NOMO-1 treated with DMSO at 0.1 percent for 48 hours (cell line): ENCODE data around the gene DAPK1.
"Not testable (repeated sequence)": the region's sequence is repeated elsewhere in the genome, so short reads cannot be mapped to it uniquely, and the experiment has no call there.

ENCODE experiments used
- DNase-seq: peaks from one replicate; lab custom pipeline; 2025; ENCODE audit not compliant: unreplicated experiment; lab: John Stamatoyannopoulos, UW

DAPK1 gene

DNA sequence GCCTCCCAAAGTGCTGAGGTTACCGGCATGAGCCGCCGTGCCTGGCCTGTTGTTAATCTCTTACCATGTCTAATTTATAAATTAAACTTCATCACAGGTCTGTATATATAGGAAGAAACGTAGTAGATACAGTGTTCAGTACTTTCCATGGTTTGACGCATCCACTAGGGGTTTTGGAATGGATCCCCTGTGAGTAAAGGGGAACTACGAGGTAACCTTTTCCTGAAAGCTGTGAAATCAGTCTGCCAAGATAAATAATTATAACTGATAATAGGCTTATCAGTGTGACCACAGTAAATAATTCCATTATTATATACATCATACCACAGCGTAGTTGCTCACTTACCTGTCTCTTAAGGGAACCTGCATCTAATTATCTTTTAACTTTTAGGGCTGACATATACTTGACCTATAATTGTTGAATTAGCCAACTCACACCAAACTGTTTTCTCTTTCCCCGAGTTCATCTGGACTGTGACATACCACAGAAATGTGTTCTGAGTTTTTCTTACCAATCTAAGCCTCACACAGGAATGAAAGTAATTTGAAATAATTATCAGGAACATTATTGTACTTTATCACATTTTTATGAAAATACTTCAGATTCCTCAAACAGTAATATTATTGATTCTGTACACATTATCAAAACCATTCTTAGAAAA, 42.9 kb downstream of the DAPK1 start:
- DNase-seq, result no peak

DNA sequence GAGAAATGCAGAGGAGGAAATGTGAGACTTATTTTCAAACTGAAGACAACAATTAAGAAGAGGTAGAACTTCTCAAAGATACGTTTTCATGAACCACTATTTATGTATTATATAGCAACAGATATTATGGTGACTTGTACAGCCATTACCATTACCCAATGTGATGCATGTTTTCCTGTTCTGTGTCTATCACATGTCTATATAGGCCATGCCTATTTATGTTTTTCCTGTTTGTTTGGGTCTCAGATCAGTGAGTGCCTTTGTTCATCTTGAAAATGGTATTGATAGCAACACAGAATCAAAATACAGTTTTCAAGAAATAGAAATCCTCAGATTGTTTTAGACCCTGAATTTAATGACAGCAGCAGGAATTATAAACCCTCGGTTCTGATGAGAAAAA, 44.0 kb downstream of the DAPK1 start:
- no peak for DNase-seq

DNA sequence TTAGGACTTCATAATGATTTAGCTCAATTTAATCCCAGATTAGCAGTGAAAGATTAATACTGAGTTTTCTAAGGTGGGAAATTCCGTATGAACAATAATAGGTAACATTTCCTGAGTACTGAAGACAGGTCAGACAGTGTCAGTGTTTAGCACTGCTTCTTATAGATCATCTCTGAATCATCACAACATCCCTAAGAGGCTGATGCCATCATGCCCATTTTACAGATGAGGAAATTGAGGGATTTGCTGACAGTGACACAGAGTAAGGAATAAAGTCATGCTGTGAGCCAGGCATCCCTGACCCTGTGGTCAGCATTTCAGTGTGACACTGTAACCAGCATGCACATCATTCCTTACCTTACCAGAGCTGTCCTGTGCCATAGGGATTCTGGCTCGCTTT, 44.5 kb downstream of the DAPK1 start:
- DNase-seq, result no peak

DNA sequence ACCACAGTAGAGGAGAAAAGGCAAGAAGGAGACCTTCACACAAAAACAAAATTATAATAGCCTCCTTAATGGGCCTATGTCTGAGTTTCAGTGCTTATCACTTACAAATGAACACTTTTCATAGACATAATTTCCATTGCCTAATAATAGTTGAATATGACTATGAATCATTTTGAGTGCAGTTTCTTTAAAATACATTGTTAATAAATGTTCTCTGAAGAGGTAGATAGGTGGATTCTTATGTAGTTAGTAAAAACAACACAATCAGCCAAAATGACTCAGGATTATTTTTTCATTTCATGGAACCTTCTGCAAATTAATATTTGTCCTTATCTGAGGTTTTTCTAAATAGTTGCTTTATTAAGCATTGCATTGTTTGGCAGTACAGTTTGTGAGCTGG, 45.6 kb downstream of the DAPK1 start:
- no peak for DNase-seq

DNA sequence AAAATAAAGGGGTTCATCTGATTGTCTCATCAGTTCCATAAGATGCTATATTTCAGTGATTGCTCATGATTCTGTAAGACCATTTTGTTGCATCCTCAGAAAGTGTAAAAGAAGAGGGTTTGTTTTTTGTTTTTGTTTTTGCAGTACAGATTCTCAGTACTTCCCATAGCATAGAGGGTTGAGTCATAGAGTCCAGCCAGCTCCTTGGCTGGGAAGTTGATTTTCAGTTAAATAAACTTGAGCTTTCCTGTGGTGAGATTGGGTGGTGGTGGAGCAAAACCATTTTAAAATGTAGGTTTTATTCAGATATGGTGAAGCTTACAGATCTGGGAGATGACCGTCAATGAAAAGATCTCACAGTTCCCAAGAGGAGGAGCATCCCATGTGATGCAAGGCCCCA, 48.2 kb downstream of the DAPK1 start:
- DNase-seq, result no peak

DNA sequence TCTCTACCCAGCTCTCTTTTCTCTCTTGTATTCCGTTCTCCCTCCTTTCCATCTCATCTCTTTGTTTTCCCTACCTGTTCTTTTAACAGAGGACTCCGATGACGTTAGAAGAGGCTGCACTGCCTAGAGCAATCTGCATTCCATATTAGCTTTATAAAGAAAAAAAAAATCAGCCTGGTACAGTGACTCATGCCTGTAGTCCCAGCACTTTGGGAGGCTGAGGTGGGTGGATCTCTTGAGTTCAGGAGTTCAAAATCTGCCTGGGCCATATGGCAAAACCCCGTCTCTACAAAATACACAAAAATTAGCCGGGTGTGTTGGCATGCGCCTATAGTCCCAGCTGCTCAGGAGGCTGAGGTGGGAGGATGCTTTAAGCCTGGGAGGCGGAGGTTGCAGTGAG, 49.0 kb downstream of the DAPK1 start:
- no peak for DNase-seq

DNA sequence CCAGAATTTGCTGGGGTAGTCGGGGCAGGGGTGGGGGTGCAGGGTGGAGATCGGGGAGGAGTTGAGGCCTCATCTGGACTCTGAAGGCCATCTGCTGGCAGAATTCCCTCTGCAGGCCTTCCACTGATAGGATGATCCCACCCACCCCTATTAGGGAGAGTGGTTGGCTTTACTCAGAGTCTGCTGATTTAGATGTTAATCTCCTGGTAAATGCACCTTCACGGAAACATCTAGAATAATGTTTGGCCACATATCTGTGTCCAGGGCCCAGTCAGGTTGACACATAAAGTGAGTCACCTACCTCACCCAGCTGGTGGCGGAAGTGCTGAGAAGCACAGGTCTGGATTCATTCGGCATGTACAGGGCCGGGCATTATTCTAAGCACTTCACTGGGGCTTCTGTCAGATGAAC, 50.0 kb downstream of the DAPK1 start:
- no peak for DNase-seq

DNA sequence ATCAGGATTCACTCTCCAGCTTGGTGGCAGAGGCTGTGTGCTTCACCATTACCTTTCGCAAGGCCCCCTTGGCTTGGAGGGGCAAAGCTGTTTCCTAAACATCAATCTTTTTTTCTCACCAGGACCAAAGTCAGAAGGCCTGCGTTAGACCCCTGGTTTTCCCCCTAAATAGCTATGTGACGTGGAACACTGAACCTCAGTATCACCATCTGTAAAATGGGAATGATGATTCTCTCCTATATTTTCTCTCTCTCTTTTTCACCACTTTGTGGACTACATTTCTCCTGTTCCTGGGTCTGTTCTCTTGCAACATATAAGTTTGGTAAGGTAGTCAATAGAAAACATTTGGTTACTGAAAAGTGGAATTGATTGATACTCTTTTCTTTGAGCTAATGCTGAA, 50.5 kb downstream of the DAPK1 start:
- DNase-seq, result no peak

DNA sequence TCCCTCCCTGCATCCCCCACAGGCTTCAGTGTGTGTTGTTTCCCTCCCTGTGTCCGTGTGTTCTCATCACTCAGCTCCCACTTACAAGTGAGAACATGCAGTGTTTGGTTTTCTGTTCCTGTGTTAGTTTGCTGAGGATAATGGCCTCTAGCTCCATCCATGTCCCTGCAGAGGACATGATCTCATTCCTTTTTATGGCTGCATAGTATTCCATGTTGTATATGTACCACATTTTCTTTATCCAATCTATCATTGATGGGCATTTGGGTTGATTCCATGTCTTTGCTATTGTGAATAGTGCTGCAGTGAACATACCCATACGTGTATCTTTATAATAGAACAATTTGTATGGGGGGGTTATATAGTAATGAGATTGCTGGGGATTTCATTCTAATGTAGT, 51.4 kb downstream of the DAPK1 start:
- not testable (repeated sequence) for DNase-seq

DNA sequence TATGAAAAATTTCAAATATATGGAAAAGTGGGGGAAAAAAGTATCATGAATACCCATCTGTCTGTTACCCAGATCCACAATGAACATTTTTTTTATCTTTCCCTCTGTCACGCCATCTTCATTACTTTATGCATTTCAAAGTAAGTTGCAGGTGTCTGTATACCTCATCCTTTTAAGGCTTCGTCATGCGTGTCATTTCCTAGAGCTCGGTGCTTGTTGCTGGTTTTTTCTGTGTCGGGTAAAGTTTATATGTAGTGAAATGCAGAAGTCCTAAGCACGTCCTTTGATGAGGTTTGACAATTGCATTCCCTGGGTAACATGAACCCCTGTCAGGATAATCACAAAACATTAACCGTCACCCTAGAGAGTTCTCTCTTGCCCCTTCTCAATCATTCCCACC, 52.1 kb downstream of the DAPK1 start:
- DNase-seq, result no peak

DNA sequence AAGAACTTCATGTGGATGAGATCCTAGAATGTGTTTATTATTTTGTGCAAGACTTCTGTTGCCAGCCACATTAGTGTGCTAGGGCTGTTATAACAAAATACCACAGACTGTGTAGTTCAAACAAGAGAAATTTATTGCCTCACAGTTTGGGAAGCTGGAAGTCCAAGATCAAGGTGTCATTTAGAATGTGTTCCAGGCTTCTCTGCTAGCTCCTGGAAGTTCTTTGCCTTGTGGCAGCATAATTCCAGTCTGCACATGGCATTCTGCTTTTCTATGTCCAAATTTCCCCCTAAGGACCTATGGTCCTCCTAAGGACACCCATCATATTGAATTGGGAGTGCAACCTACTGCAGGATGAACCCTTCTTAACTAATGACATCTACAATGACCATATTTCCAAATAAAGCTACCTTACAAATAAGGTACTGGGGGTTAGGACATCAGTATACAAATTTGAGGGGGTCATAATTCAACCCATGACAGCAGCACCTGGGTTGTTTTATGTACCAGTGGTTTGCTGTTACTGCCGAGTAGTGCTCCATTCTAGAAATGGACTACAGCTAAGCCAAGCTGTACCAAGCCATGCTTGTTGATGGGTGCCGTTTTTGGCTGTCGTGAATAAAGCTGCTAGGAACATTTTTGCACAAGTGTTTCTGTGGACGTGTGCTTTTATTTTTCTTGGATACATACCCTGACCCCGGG, 52.7 kb downstream of the DAPK1 start:
- no peak for DNase-seq

DNA sequence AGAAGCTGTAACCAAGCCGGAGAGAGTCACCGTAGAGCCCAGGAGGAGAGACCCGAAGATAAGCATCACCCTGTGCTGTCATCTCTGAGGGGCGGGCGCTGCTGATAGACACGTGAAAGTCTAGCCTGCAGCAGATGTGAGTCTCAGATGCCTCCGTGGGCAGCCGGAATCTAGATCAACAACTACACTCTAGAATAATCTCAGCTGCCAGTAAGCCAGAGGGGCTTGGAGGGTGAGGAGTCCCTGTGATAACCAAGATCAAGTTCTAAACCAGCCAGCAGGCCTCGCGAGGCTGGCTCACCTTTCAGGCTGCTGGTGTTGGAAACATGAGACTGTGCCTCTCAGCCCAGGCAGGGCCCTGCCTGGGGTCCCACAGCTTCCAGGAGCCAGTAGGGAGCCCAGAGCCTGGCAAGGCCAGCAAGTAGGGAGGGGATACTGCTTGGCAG, 54.1 kb downstream of the DAPK1 start:
- DNase-seq, result no peak

DNA sequence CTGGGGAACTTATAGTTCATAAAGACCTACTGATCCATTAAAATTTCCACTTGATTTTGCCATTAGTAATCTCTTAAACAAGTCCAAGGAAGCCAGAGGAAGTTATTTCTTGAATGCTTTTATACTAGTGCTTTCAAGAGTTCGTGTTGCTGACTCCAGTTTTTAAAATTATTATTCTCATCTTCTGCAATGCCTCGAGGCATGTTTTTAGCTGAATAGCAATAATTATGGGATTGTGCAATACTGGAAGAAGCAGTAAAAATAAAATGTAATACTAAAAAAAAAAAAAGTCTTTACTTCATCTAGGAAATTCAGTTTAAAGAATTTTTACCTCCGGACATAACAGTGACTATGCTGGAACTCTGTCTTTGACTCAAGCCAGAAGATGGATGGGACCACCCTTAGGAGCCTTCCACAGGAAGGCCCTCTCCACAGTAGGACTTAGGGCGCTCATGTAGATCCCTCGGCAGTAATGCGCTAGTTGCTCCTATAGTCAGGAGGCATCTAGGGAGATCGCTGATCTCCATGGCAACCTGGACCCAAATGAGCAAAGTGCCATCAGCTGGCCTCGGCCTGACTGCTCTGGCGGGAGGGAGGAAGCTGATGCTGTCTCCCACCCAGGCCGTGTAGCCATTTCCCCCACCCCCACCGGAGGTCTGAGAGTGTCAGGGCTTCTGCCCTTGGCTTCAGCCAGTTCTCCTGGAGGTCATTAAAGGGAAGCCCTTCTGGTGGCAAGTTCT, 56.7 kb downstream of the DAPK1 start:
- no peak for DNase-seq

DNA sequence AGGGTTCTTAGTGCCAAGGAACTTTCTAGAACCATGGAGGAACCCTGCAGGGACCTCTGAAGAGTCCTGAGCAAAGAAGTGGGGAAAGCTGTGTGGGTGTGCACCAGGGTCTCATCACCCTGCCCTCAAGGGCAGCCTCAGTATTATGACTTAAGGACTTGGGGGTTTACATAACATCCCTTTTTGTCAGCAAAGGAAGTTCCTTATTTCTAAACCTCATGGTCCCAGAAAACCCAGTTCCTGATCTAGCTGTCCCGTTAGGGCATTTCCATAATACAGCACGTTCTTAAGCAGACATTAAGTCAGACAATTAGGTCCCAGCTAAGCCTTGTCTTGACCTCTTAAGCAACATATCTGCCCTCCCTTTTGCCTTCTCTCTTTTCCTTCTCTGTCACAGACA, 57.3 kb downstream of the DAPK1 start:
- peak; percentile 40 for DNase-seq

DNA sequence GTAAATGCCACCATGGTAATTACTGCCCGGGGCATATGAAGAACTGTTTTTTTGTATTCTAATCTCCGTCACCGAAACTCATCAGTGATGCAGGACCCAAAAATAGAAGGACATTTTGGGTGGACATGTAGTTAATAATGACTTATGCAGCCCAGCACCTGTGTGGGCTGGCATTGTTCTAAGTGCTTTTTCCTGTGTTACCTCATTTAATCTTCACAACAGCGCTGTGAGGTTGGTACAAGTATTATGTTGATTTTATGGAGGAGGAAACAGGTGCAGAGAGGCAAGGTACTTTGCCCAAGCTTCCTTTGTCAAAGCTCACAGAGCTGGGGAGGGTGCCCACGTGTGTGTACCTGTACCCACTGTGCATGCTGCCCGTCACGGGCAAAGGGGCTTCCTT, 58.4 kb downstream of the DAPK1 start:
- DNase-seq, result no peak

DNA sequence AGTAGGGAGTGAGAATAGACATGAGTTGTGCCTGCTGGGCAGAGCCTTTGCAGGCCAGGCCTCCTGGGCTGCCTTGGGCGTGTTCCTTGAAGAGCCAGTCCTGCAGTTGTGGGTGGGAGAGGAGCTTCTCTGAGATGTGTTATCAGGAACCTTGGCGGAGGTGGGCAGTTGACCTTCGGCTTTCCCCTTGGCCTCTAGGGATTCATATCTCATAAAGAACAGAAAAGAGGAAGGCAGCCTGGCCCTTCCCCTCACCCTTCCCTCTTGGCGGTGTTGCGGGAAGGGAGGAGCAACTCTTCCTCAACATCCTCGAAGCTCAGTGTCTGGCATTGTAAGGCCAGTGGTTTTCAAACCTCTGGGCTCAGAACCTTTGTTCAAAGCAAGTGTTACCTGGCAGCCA, 59.2 kb downstream of the DAPK1 start:
- DNase-seq, result peak; percentile 1

DNA sequence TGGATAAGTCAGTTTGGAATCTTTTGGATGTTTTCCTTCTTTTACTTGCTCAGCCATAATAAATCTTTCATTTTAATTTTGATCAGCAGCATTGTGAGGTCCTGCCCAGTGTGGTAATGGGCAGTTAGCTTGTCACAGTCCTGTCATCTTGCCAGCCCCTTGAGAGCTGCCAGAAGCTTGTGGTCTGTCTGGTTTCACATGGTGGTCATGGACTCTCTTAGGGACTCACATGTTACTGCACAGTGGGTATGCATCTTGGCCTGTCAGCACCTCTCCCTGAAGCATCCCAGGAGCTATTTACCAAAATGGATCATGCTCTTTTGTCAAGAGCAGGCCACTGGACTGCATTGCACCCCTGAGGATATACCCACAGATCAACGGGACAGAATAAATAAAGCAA, 60.3 kb downstream of the DAPK1 start:
- DNase-seq, result no peak

DNA sequence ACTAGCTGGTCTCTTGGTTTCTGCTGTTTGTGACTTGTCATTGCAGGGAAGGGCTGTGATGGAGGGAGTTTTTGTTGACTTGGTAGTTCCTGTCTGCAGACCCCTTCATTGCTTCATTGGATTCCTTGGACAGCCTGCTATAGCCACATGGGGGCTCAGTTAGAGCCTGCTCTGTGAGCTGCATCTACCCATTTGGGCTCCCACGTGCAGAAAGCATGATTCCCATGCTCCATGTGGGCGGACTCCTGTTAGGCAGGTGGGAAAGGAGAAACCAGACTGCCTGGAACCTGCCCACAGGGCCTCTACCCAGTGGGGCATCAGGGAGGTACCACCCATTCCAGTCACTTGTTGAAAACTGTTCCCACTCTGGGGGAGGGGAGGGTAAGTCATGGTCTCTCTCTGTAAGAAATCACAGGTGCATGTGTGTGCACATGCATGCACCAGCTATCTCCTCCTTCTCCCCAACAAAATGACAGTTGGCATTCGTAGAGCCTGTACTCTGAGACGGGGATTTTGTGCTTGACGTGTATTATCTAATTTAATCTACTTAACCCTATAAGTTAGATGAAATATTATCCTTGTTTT, 61.0 kb downstream of the DAPK1 start:
- DNase-seq, result no peak

DNA sequence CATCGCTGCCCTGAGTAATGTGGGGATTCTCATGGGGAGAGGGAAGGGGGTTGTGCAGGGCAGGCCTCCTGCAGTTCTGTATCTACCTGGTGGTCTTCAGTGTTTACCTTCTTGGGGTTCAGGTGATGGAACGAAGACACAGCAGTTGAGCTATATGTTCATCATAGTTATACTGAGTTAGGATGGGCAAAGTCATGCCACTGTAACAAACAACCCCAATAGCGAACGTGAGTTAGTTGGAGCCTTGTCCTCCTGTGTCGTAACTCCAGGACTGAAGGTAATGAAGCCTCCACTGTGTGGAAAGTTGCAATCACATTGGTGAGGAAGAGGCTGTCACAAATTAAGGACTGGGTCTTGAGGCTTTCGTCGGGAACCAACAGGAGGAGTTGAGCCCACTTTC, 64.4 kb downstream of the DAPK1 start:
- no peak for DNase-seq

DNA sequence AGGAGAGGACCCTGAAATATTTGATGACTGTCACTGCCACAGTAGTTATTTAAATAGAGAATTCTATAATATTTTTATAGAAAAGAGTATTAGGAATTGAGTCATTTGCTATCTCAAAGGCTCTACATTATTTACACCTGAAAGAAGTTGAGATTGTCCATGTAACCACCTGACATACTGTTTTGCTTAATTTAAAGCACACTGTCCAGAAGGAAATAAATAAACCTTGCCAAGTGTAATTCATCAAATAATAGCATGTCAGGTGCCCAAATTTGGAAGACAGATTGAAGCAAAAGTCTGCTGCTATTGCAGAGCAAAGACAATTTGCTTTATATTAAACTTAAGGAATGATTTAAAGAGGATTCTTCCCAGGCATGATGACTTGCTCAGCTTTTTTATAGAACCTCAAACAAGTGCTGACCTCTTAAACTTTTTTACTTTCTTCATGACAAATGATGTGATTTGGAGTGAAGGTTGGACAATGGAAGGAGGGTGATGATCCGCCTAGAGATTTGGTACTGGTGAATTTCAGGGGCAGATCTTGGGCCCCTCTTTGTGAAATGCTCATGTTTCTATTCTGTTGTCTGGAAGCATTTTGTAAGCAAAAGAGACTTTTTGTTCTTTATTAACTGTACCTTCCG, 65.0 kb downstream of the DAPK1 start:
- DNase-seq, result no peak

DNA sequence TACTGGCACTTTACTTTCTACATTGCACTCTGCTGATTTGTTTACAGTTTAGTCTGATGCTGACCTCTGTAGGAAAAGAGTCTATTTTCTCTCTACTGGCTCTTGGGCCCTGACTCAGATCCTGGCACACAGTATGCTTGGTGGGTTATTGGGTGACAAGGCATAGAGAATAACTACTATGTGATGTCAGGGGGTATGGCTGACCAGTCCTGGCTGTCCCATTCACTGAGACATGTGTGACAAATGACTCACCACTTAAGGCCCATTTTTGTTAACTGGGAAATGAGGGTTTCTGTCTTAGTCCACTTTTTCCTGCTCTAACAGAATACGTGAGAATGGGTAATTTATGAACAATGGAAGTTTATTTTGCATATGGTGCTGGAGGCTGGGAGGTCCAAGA, 66.4 kb downstream of the DAPK1 start:
- no peak for DNase-seq
